HEK293 (cell line): ENCODE measurements around the gene HTRA2.

Experiments used
- CTCF ChIA-PET: fragments of 350-600 bp; formaldehyde crosslinking; extraction: SDS; loops from one replicate; lab custom pipeline; 2021; ENCODE audit warnings: antibody characterized with exemption; lab: Yijun Ruan, JAX
- POLR2A ChIA-PET: fragments of 300-600 bp; formaldehyde crosslinking; extraction: SDS; loops from one replicate; lab custom pipeline; 2020; ENCODE audit warnings: antibody characterized with exemption, inconsistent platforms; lab: Yijun Ruan, JAX
- H3K27ac ChIP-seq: fragments of 200-500 bp; sonication (Bioruptor generic); 2 replicates; pipeline ENCODE4 v1.5.1; 2014; ENCODE audit warnings: low read depth, low read length, control low read depth, inconsistent platforms; ENCODE audit errors: extremely low read depth
- H3K36me3 ChIP-seq, 2 experiments: fragments of 200-500 bp in 1 of 2; sonication (Bioruptor generic) in 1 of 2; 1 replicate in 1 of 2; 2 replicates in 1 of 2; pipeline ENCODE4 v1.5.1; 2014 to 2017; ENCODE audit warnings: inconsistent platforms in 2 of 2, low read length in 2 of 2; ENCODE audit not compliant: control insufficient read depth in 2 of 2, insufficient read depth in 1 of 2
- H3K4me1 ChIP-seq: fragments of 200-500 bp; sonication (Bioruptor generic); 2 replicates; pipeline ENCODE4 v1.5.1; 2014; ENCODE audit warnings: mild to moderate bottlenecking, low read length, inconsistent platforms; ENCODE audit not compliant: control insufficient read depth, insufficient read depth
- H3K4me3 ChIP-seq: 2 replicates; pipeline ENCODE4 v1.5.1; 2011; ENCODE audit warnings: low read depth, mild to moderate bottlenecking, control low read depth, low read length, moderate library complexity
- H3K9me3 ChIP-seq: fragments of 200-500 bp; sonication (Bioruptor generic); 2 replicates; pipeline ENCODE4 v1.5.1; 2014; ENCODE audit warnings: low read depth, low read length, inconsistent platforms; ENCODE audit not compliant: control insufficient read depth, insufficient read depth
- BCL11A ChIP-seq: fragments of 450-650 bp; formaldehyde crosslinking; IDR thresholded peaks from 2 replicates; pipeline ENCODE4 v1.5.1; 2016; ENCODE audit warnings: low read depth, missing biosample characterization, missing genetic modification characterization
- GLI2 ChIP-seq: fragments of 450-650 bp; formaldehyde crosslinking; IDR thresholded peaks from 2 replicates; pipeline ENCODE4; 2017; ENCODE audit warnings: missing biosample characterization, missing genetic modification characterization, low read depth, borderline replicate concordance
- GLIS1 ChIP-seq: fragments of 450-650 bp; formaldehyde crosslinking; IDR thresholded peaks from 2 replicates; pipeline ENCODE4 v1.5.1; 2016; ENCODE audit warnings: missing biosample characterization, missing genetic modification characterization
- KLF16 ChIP-seq: fragments of 450-650 bp; formaldehyde crosslinking; IDR thresholded peaks from 2 replicates; pipeline ENCODE4 v1.5.1; 2017; ENCODE audit warnings: missing biosample characterization, missing genetic modification characterization
- OSR2 ChIP-seq: fragments of 450-650 bp; formaldehyde crosslinking; IDR thresholded peaks from 2 replicates; pipeline ENCODE4 v1.5.1; 2016; ENCODE audit warnings: missing biosample characterization, missing genetic modification characterization
- REPIN1 ChIP-seq: fragments of 450-650 bp; formaldehyde crosslinking; IDR thresholded peaks from 2 replicates; pipeline ENCODE4 v1.5.1; 2017; ENCODE audit warnings: missing biosample characterization, missing genetic modification characterization, low read depth
- SCRT2 ChIP-seq: fragments of 450-650 bp; formaldehyde crosslinking; IDR thresholded peaks from 2 replicates; pipeline ENCODE4 v1.5.1; 2016; ENCODE audit warnings: missing biosample characterization, missing genetic modification characterization
- TCF7L2 ChIP-seq: IDR thresholded peaks from 2 replicates; pipeline ENCODE4 v1.6.1; 2011; ENCODE audit warnings: low read depth, mild to moderate bottlenecking, inconsistent platforms, low read length, moderate library complexity, borderline replicate concordance
- ZBTB10 ChIP-seq: fragments of 450-650 bp; formaldehyde crosslinking; IDR thresholded peaks from 2 replicates; pipeline ENCODE4 v1.5.1; 2016; ENCODE audit warnings: missing biosample characterization, missing genetic modification characterization
- ZBTB17 ChIP-seq: fragments of 450-650 bp; formaldehyde crosslinking; IDR thresholded peaks from 2 replicates; pipeline ENCODE4 v1.5.1; 2016; ENCODE audit warnings: missing biosample characterization, missing genetic modification characterization
- ZIC2 ChIP-seq: fragments of 450-650 bp; formaldehyde crosslinking; IDR thresholded peaks from 2 replicates; pipeline ENCODE4 v1.5.1; 2016; ENCODE audit warnings: missing biosample characterization, missing genetic modification characterization
- ZNF138 ChIP-seq: fragments of 450-650 bp; formaldehyde crosslinking; IDR thresholded peaks from 2 replicates; pipeline ENCODE4 v1.5.1; 2016; ENCODE audit warnings: missing biosample characterization, missing genetic modification characterization, borderline replicate concordance
- ZNF16 ChIP-seq: fragments of 450-650 bp; formaldehyde crosslinking; IDR thresholded peaks from 2 replicates; pipeline ENCODE4 v1.5.1; 2016; ENCODE audit warnings: low read depth, missing biosample characterization, missing genetic modification characterization
- ZNF174 ChIP-seq: fragments of 450-650 bp; formaldehyde crosslinking; IDR thresholded peaks from 2 replicates; pipeline ENCODE4 v1.5.0; 2017; ENCODE audit warnings: missing biosample characterization, mild to moderate bottlenecking, missing genetic modification characterization
- ZNF18 ChIP-seq: fragments of 450-650 bp; formaldehyde crosslinking; IDR thresholded peaks from 2 replicates; pipeline ENCODE4 v1.5.1; 2016; ENCODE audit warnings: missing biosample characterization, missing genetic modification characterization
- ZNF280C ChIP-seq: fragments of 450-650 bp; formaldehyde crosslinking; IDR thresholded peaks from 2 replicates; pipeline ENCODE4 v1.5.1; 2016; ENCODE audit warnings: missing biosample characterization, missing genetic modification characterization
- ZNF311 ChIP-seq: fragments of 450-650 bp; formaldehyde crosslinking; IDR thresholded peaks from 2 replicates; pipeline ENCODE4 v1.5.1; 2017; ENCODE audit warnings: missing biosample characterization, missing genetic modification characterization, borderline replicate concordance
- ZNF335 ChIP-seq: fragments of 450-650 bp; formaldehyde crosslinking; conservative IDR thresholded peaks from 2 replicates; pipeline ENCODE4 v1.5.1; 2016; ENCODE audit warnings: missing biosample characterization, missing genetic modification characterization
- ZNF354C ChIP-seq: fragments of 450-650 bp; formaldehyde crosslinking; IDR thresholded peaks from 2 replicates; pipeline ENCODE4 v1.5.1; 2016; ENCODE audit warnings: missing biosample characterization, missing genetic modification characterization, low read depth, borderline replicate concordance
- ZNF398 ChIP-seq: fragments of 450-650 bp; formaldehyde crosslinking; IDR thresholded peaks from 2 replicates; pipeline ENCODE4 v1.5.1; 2017; ENCODE audit warnings: missing biosample characterization, missing genetic modification characterization
- ZNF510 ChIP-seq: fragments of 450-650 bp; formaldehyde crosslinking; IDR thresholded peaks from 2 replicates; pipeline ENCODE4 v1.5.1; 2018; ENCODE audit warnings: mild to moderate bottlenecking, missing genetic modification characterization, missing biosample characterization; ENCODE audit not compliant: insufficient replicate concordance
- ZNF521 ChIP-seq: fragments of 450-650 bp; formaldehyde crosslinking; IDR thresholded peaks from 2 replicates; pipeline ENCODE4 v1.5.1; 2017; ENCODE audit warnings: missing biosample characterization, mild to moderate bottlenecking, missing genetic modification characterization
- ZNF596 ChIP-seq: fragments of 450-650 bp; IDR thresholded peaks from 2 replicates; pipeline ENCODE4 v1.5.0; 2018; ENCODE audit warnings: missing biosample characterization, mild to moderate bottlenecking, missing genetic modification characterization, moderate library complexity
- ZNF792 ChIP-seq: fragments of 450-650 bp; formaldehyde crosslinking; IDR thresholded peaks from 2 replicates; pipeline ENCODE4 v1.5.1; 2016; ENCODE audit warnings: missing biosample characterization, missing genetic modification characterization
- ZSCAN23 ChIP-seq: fragments of 450-650 bp; formaldehyde crosslinking; IDR thresholded peaks from 2 replicates; pipeline ENCODE4 v1.5.1; 2016; ENCODE audit warnings: missing biosample characterization, missing genetic modification characterization
- ZSCAN30 ChIP-seq: fragments of 450-650 bp; IDR thresholded peaks from 2 replicates; pipeline ENCODE4 v1.5.1; 2018; ENCODE audit warnings: missing biosample characterization, mild to moderate bottlenecking, missing genetic modification characterization, moderate library complexity

The HTRA2 gene

GRCh38 chr2:74562126-74562775 is 32.5 kb downstream of the HTRA2 start:
- no peak overlapping the region for H3K4me3 ChIP-seq
- no peaks in the 10 kb centered on the region for H3K36me3 ChIP-seq
- ChIA-PET POLR2A (no interaction called here), CTCF (no interaction called here)
- H3K4me1 ChIP-seq, result no peaks in the 10 kb centered on the region
- H3K9me3 ChIP-seq, result no peaks in the 10 kb centered on the region
- TF ChIP-seq ZNF354C (tag by site-specific recombination) (no peak), ZBTB10 (tag by site-specific recombination) (no peak), ZNF335 (tag by site-specific recombination) (no peak), ZBTB17 (tag by site-specific recombination) (0 out of 2 replicates have a peak, but pooled peaks have one; percentile 5), OSR2 (no peak)
- no peak overlapping the region for H3K27ac ChIP-seq

GRCh38 chr2:74564222-74564621 is 34.5 kb downstream of the HTRA2 start:
- no peaks in the 10 kb centered on the region for H3K4me1 ChIP-seq
- H3K9me3 ChIP-seq, result no peaks in the 10 kb centered on the region
- no peak overlapping the region for H3K27ac ChIP-seq
- H3K4me3 ChIP-seq, result no peak overlapping the region
- CTCF ChIA-PET, result no interaction called here
- POLR2A ChIA-PET, result no interaction called here
- H3K36me3 ChIP-seq, result no peaks in the 10 kb centered on the region
- TF ChIP-seq GLI2 (tag by site-specific recombination) (no peak), ZIC2 (tag by site-specific recombination) (peak; percentile 27; the same call in 1 of the 2 replicates), ZNF335 (tag by site-specific recombination) (no peak), ZNF521 (tag by site-specific recombination) (no peak), ZNF311 (no peak), ZNF16 (tag by site-specific recombination) (no peak), ZNF596 (tag by site-specific recombination) (no peak), SCRT2 (tag by site-specific recombination) (peak; percentile 68), ZNF138 (tag by site-specific recombination) (no peak), ZSCAN30 (tag by site-specific recombination) (no peak), ZNF510 (tag by site-specific recombination) (no peak), ZNF18 (tag by site-specific recombination) (no peak), GLIS1 (tag by site-specific recombination) (peak; percentile 97), ZNF398 (tag by site-specific recombination) (no peak), KLF16 (no peak), ZNF280C (no peak), ZNF174 (tag by site-specific recombination) (no peak), REPIN1 (tag by site-specific recombination) (no peak), ZNF792 (no peak), BCL11A (tag by site-specific recombination) (no peak), ZSCAN23 (tag by site-specific recombination) (no peak), TCF7L2 (no peak)
